HG02798 (cell line): ENCODE data around the gene LDLRAD2.

Experiments
- ATAC-seq: cut with Tn5 transposase; IDR thresholded peaks from one replicate; pipeline ENCODE4 v1.9.1; 2021; ENCODE audit warnings: mild to moderate bottlenecking; ENCODE audit not compliant: unreplicated experiment, poor library complexity

LDLRAD2 gene

DNA sequence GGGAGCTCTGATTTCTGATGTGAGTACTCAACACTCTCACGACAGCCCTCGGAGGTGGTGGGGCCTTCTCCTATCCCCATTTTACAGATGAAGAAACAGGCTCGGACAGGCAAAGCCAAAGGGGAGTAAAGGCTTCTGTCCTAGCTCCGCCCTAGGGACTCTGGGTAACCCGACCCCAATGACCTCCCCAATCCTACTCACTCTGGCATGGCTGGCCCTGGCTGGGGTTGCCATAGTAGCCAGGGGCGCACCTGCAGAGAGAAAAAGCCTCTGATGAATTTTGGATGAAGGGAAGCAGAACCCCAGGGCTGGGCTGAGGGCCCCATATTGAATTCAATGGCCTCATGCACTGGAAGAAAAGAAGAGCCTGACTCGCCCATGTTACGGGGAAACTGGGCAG, 61.1 kb downstream of the LDLRAD2 start:
- ATAC-seq, result no peak

DNA sequence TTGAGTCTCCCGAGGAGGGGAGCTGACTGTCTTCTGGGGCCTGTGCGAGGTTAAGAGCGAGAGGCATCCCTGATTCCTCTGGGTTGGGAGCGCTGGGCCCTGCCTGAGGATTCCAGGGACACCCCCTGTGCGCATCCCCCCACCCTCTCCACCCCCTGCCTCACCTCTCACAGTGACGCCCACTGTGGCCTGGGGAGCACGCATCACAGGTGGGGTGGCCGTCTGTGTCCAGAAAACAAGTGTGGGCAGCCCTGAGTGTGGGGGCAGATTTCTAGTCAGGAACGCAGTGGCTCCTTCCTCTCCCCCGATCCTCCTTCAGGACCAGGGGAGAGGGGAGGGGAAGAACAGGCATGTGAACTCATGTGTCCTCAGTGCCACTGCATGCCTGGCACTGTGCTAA, 61.7 kb downstream of the LDLRAD2 start:
- ATAC-seq, result no peak

DNA sequence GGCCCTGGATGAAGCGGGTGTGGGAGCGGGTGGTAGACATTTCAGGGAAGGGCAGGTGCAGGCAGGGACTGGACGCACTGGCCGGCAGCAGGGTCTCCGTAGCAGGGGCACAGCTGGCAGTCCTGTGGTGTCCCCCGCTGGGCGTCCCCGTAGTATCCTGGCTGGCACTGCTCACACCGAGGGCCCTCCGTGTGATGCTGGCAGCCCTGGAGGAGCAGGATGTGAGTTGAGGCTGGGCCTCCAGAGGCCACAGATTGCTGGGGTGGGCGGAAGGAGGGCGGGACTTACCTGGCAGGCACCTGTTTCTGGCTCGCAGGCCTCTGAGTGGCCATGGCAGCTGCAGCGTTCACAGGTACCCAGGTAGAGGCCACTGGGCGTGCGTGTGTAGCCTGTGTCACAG, 62.3 kb downstream of the LDLRAD2 start:
- ATAC-seq, result no peak
